Upper lobe of left lung (tissue), 6 donors: ENCODE data around the gene ADAMTS17. TPM values are rescaled to one million over a fixed set of nuclear protein-coding genes. Genes with fewer than 3 reads are reported as not detected.

ENCODE experiments used
- ATAC-seq, 2 donors: fragments of 200-7000 bp; cut with Tn5 transposase; one replicate each; pipeline ENCODE4 v1.9.1; 2022; ENCODE audit warnings: mild to moderate bottlenecking in 2 of 2, moderate library complexity in 2 of 2; ENCODE audit not compliant: low FRiP score in 2 of 2
- DNase-seq, 2 donors: peaks; one replicate each; pipeline ENCODE4 v3.0.0-alpha.2; 2019 to 2020
- H3K27ac ChIP-seq, 4 donors: fragments of 200-600 bp; sonication (generic); one replicate each; pipeline ENCODE4 v1.5.1; 2016 to 2019
- H3K27me3 ChIP-seq, 4 donors: fragments of 200-600 bp; sonication (generic); one replicate each; pipeline ENCODE4 v1.5.1; 2017 to 2019
- H3K36me3 ChIP-seq, 4 donors: fragments of 200-600 bp; sonication (generic); one replicate each; pipeline ENCODE4 v1.5.1; 2016 to 2019
- H3K4me1 ChIP-seq, 4 donors: fragments of 200-600 bp; sonication (generic); one replicate each; pipeline ENCODE4 v1.5.1; 2018 to 2019
- H3K4me3 ChIP-seq, 4 donors: fragments of 200-600 bp; sonication (generic); one replicate each; pipeline ENCODE4 v1.5.1; 2017 to 2019; ENCODE audit warnings: mild to moderate bottlenecking in 2 of 4, moderate library complexity in 1 of 4
- H3K9me3 ChIP-seq, 4 donors: fragments of 200-600 bp; sonication (generic); one replicate each; pipeline ENCODE4 v1.5.1; 2018 to 2019
- CTCF ChIP-seq, 6 experiments: fragments of 450-650 bp in 4 of 6; fragments of 200-600 bp in 2 of 6; sonication (generic) in 2 of 6; IDR thresholded peaks; one replicate each; pipeline ENCODE4 v1.5.1; 2016 to 2019; ENCODE audit warnings: antibody characterized with exemption in 6 of 6
- EP300 ChIP-seq, 4 donors: sonication (generic); formaldehyde crosslinking; IDR thresholded peaks; one replicate each; pipeline ENCODE4 v1.5.1; 2017; ENCODE audit warnings: antibody characterized with exemption in 4 of 4, control low read depth in 2 of 4
- POLR2A ChIP-seq, 4 donors: fragments of 450-650 bp; IDR thresholded peaks; one replicate each; pipeline ENCODE4 v1.5.1; 2016 to 2017; ENCODE audit warnings: antibody characterized with exemption in 4 of 4, mild to moderate bottlenecking in 2 of 4
- POLR2AphosphoS5 ChIP-seq, 2 donors: sonication (generic); formaldehyde crosslinking; IDR thresholded peaks; one replicate each; pipeline ENCODE4 v1.5.1; 2017; ENCODE audit warnings: antibody characterized with exemption in 2 of 2
- WGBS, 2 donors: methylation state at CpG; one replicate each; pipeline ENCODE4 v1.1.5; 2017 to 2018; 5-methylcytosine and 5-hydroxymethylcytosine counted together
- total RNA-seq, 6 donors: library from RNA; depleted of rRNA in 4 of 6; stranded (reverse); fragments of >200 nt in 4 of 6; gene quantifications; one replicate each; pipeline versions ENCODE4 v1.1.0 to v1.2.1, GENCODE V29; 2016 to 2021
- donor health status: DM: no; HTN: no; CAD: no; lungs with moderate emphysema.
- donor health status: DM: no; HTN: yes; CAD: no; lungs with severe emphysema.

The ADAMTS17 gene
- total RNA-seq, 6 donors from 2014 or later = 3.2 to 11.5 (median 5.7) TPM

GRCh38 chr15:100207053-100207452, 134.7 kb downstream of the ADAMTS17 start:
- TF ChIP-seq POLR2A (IDR thresholded peaks at IDR 0.05) = no peak
- TF ChIP-seq CTCF (IDR thresholded peaks at IDR 0.05) = no peak
- TF ChIP-seq POLR2AphosphoS5 (IDR thresholded peaks at IDR 0.05) = no peak
- no peak for TF ChIP-seq EP300 (IDR thresholded peaks at IDR 0.05)
- no peak for DNase-seq
- H3K27ac ChIP-seq = no peak overlapping the region
- no peaks in the 10 kb centered on the region for H3K36me3 ChIP-seq
- WGBS, 2 donors = 47 to 91% methylated on average over 2 of the region's 2 CpGs
- no peak for ATAC-seq
- no peaks in the 10 kb centered on the region for H3K9me3 ChIP-seq
- no peak overlapping the region for H3K4me3 ChIP-seq
- H3K27me3 ChIP-seq = no peaks in the 10 kb centered on the region
- H3K4me1 ChIP-seq = no peaks in the 10 kb centered on the region

GRCh38 chr15:100206643-100207042, 135.1 kb downstream of the ADAMTS17 start:
- ATAC-seq (no peak), DNase-seq (no peak)
- WGBS, 2 donors = 64 to 80% methylated on average over 6 to 7 of the region's 7 CpGs
- no peak for TF ChIP-seq EP300 (IDR thresholded peaks at IDR 0.05)
- no peak for TF ChIP-seq CTCF (IDR thresholded peaks at IDR 0.05)
- TF ChIP-seq POLR2AphosphoS5 (IDR thresholded peaks at IDR 0.05) = no peak
- TF ChIP-seq POLR2A (IDR thresholded peaks at IDR 0.05) = no peak
- no peak overlapping the region for H3K27ac ChIP-seq
- no peaks in the 10 kb centered on the region for H3K36me3 ChIP-seq
- H3K9me3 ChIP-seq = no peaks in the 10 kb centered on the region
- no peaks in the 10 kb centered on the region for H3K4me1 ChIP-seq
- H3K4me3 ChIP-seq = no peak overlapping the region
- H3K27me3 ChIP-seq = no peaks in the 10 kb centered on the region

- Histone ChIP-seq H3K27me3 (no peaks in the 10 kb centered on the region), H3K4me3 (no peak overlapping the region), H3K36me3 (no peaks in the 10 kb centered on the region), H3K27ac (no peak overlapping the region), H3K4me1 (no peaks in the 10 kb centered on the region), H3K9me3 (no peaks in the 10 kb centered on the region)
- TF ChIP-seq EP300 (IDR thresholded peaks at IDR 0.05) = no peak
- no peak for TF ChIP-seq POLR2A (IDR thresholded peaks at IDR 0.05)
- TF ChIP-seq CTCF (IDR thresholded peaks at IDR 0.05) = no peak
- no peak for TF ChIP-seq POLR2AphosphoS5 (IDR thresholded peaks at IDR 0.05)
- DNase-seq (peak in 1 of 2 donors; percentile 65), ATAC-seq (peak in 1 of 2 donors; percentile 16)
- WGBS, 2 donors = 72% methylated on average over 16 of the region's 17 CpGs
Measured at GRCh38 chr15:100205549-100206295, 136.1 kb downstream of the ADAMTS17 start.

GRCh38 chr15:100204771-100205170, 137.0 kb downstream of the ADAMTS17 start:
- H3K4me3 ChIP-seq = no peak overlapping the region
- no peaks in the 10 kb centered on the region for H3K36me3 ChIP-seq
- ATAC-seq = no peak
- H3K4me1 ChIP-seq = no peaks in the 10 kb centered on the region
- WGBS, 2 donors = 92 to 94% methylated on average over 2 to 4 of the region's 4 CpGs
- TF ChIP-seq EP300 (IDR thresholded peaks at IDR 0.05) = no peak
- TF ChIP-seq POLR2AphosphoS5 (IDR thresholded peaks at IDR 0.05) = no peak
- no peak for TF ChIP-seq CTCF (IDR thresholded peaks at IDR 0.05)
- TF ChIP-seq POLR2A (IDR thresholded peaks at IDR 0.05) = no peak
- no peak for DNase-seq
- H3K9me3 ChIP-seq = no peaks in the 10 kb centered on the region
- H3K27me3 ChIP-seq = no peaks in the 10 kb centered on the region
- H3K27ac ChIP-seq = no peak overlapping the region

GRCh38 chr15:100204211-100204610, 137.6 kb downstream of the ADAMTS17 start:
- DNase-seq (no peak), ATAC-seq (no peak)
- H3K9me3 ChIP-seq = no peaks in the 10 kb centered on the region
- 100% methylated on average over 1 of the region's 1 CpG for WGBS, 2 donors
- no peak for TF ChIP-seq EP300 (IDR thresholded peaks at IDR 0.05)
- TF ChIP-seq POLR2A (IDR thresholded peaks at IDR 0.05) = no peak
- TF ChIP-seq POLR2AphosphoS5 (IDR thresholded peaks at IDR 0.05) = no peak
- TF ChIP-seq CTCF (IDR thresholded peaks at IDR 0.05) = no peak
- no peaks in the 10 kb centered on the region for H3K27me3 ChIP-seq
- H3K36me3 ChIP-seq = no peaks in the 10 kb centered on the region
- H3K27ac ChIP-seq = no peak overlapping the region
- H3K4me3 ChIP-seq = no peak overlapping the region
- no peaks in the 10 kb centered on the region for H3K4me1 ChIP-seq
